Measurements from ENCODE around the gene SHROOM3.

Gene SHROOM3

DNA sequence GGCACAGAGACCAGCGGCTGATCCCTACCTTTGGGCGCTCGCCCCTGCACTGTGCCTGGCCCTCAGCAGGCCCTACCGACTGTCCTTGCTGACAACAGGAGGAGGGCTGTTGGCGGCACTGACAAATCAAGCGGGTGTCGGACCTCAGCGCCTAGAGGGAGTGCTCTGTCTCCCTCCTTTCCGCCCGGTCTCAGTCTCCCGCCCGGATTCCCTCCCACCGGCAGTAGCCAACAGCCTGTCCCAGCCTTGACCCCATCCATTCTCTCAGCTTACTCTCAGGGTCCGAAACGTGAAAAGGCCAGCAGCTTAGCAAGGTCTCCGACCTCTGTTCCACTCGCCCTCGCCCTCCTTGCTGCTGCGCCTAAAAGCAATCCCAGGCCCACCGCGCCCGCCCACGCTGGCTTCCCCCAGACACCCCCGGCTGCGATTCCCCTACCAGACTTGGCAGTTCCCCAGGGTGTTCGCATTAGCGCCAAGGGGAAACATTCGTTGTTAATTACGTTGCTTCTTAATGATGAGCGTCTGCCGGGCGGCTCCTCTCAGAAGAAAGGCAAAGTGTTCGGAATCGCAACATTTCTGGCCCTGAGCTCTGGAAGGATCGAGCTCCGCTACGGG is 366.7 kb downstream of the SHROOM3 start:
- H3K27ac ChIP-seq, result no peak overlapping the region

DNA sequence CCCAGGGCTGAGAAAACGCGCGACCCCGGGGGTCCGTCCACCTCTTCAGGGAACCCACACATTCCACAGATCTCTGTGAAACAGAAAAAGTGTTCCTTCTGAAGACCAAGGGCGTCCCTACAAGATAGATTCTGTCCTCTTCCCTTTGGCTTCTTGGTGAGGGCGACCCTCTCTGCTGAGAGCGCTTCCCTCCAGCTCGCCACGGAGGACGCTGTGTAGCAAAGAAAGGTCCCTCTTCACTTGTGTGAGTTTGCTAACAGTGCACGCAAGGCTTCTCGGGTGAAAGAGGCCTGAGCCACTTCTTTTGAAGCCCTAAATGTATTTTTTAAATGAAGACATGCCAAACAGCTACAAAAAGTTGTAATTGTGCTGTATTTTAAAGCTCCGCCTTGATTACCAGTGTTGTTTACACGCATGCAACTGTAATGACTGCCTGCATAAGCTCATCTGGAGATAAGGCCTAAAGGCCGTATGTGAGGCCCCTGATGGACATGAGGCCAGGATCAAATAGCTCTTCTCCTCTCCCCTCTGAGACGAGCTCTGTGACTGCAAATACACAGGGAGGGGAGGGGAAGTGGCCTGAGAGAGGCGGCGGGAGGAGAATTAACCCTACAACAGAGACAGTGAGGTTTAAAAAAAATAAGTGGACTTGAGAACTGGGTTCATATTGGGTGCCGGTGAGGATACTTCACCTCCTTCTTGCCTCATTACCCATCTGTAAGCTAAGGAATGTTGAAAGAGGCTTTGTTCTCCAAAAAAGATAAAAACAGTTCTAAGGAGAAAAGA is 367.4 kb downstream of the SHROOM3 start:
- H3K27ac ChIP-seq, result no peak overlapping the region
- TF ChIP-seq ZFX (IDR thresholded peaks at IDR 0.05; ENCODE audit: borderline replicate concordance), result no peak
- TF ChIP-seq, protein P1, sequence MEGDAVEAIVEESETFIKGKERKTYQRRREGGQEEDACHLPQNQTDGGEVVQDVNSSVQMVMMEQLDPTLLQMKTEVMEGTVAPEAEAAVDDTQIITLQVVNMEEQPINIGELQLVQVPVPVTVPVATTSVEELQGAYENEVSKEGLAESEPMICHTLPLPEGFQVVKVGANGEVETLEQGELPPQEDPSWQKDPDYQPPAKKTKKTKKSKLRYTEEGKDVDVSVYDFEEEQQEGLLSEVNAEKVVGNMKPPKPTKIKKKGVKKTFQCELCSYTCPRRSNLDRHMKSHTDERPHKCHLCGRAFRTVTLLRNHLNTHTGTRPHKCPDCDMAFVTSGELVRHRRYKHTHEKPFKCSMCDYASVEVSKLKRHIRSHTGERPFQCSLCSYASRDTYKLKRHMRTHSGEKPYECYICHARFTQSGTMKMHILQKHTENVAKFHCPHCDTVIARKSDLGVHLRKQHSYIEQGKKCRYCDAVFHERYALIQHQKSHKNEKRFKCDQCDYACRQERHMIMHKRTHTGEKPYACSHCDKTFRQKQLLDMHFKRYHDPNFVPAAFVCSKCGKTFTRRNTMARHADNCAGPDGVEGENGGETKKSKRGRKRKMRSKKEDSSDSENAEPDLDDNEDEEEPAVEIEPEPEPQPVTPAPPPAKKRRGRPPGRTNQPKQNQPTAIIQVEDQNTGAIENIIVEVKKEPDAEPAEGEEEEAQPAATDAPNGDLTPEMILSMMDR (IDR thresholded peaks at IDR 0.05), result no peak

More for the DNA sequence above, 366.7 kb downstream of the SHROOM3 start:
- no peak for TF ChIP-seq ZFX (IDR thresholded peaks at IDR 0.05; ENCODE audit: borderline replicate concordance)
- TF ChIP-seq, protein P1 (IDR thresholded peaks at IDR 0.05), result no peak

DNA sequence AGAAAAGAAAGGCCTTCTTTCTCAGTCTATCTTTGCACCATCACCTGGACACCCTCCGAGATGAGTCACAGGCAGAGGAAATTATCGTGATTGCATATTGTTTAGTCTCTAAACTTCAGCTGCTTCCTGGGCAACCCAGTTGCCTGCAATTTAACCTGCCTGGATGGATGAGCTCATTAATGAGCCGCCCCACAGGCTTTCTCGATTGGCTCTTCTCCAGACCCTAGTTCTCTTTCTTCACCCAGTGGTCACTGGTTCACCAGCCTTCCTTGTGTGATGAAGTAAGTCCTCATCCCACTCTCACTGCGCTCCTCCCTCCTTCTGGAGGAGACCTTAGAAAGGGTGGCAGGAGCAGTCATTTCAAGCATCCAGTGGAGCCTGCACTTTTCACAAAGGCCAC is 368.5 kb downstream of the SHROOM3 start:
- TF ChIP-seq ZFX (IDR thresholded peaks at IDR 0.05; ENCODE audit: borderline replicate concordance), result no peak
- TF ChIP-seq, protein P1 (IDR thresholded peaks at IDR 0.05), result no peak
- H3K27ac ChIP-seq, result no peak overlapping the region

DNA sequence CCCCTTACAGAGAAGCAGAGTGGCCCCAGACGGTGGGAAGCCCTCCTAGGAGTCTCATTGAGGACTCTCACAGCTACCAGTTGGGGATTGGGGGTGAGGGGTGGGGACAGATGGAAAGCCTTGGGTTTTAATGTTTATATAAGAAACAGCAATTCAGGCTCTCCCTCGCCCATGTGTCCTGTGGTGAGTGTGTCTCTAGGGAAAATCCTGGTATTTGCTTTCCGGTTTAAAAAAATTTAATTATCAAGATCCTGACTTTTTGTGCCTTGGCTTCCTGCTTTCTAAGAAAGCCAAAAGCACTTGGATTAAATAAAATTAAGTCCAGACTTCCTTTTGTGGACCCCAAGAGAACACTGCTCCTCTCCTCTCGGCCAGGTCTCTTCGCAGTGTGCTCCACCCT is 369.1 kb downstream of the SHROOM3 start:
- TF ChIP-seq, protein P1 (IDR thresholded peaks at IDR 0.05), result no peak
- no peak for TF ChIP-seq ZFX (IDR thresholded peaks at IDR 0.05; ENCODE audit: borderline replicate concordance)
- H3K27ac ChIP-seq, result no peak overlapping the region

DNA sequence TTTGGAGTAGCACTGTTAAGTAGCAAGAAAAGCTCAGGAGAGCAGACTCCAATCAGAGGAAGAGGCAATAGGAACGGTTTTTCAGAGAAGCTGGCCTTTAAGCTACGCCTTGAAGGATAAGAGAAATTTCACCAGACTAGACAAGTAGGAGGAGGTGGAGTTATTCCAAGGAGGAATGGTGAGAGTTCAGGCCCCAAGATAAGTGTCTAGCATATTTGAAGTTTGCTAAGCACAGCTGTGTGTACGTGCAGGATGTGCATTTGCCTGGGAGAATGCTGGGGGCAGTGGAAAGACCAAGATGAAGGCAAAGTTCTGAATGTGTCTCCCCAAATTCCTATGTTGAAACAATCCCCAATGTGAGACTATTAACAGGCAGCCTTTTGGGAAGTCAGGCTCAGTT is 371.3 kb downstream of the SHROOM3 start:
- H3K27ac ChIP-seq, result no peak overlapping the region
- TF ChIP-seq, protein P1 (IDR thresholded peaks at IDR 0.05), result no peak
- no peak for TF ChIP-seq ZFX (IDR thresholded peaks at IDR 0.05; ENCODE audit: borderline replicate concordance)

DNA sequence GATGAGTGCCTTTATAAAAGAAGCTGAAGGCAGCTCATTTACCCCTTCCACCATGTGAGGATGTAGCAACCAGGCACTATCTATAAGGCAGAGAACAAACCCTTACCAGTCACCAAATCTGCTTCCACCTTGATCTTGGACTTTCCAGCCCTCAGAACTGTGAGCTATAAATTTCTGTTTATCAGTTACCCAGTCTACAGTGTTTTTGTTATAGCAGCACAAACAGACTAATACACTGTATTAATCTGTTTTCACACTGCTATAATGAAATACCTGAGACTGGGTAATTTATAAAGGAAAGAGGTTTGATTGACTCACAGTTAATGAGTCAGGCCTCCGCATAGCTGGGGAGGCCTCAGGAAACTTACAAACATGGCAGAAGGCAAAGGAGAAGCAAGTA is 371.7 kb downstream of the SHROOM3 start:
- no peak overlapping the region for H3K27ac ChIP-seq
- TF ChIP-seq ZFX (IDR thresholded peaks at IDR 0.05; ENCODE audit: borderline replicate concordance), result no peak
- TF ChIP-seq, protein P1 (IDR thresholded peaks at IDR 0.05), result no peak
